Kidney epithelial cell (primary cell): ENCODE results near the gene PHACTR3. TPM values are rescaled to one million over a fixed set of nuclear protein-coding genes. Genes with fewer than 3 reads are reported as not detected.

Experiments used
- DNase-seq: peaks from one replicate; pipeline ENCODE4 v3.0.0-alpha.2; 2010; ENCODE audit warnings: low read depth
- H3K27me3 ChIP-seq: 2 replicates; pipeline ENCODE4 v1.6.0; 2011; ENCODE audit warnings: low read length; ENCODE audit not compliant: control insufficient read depth, insufficient read depth
- H3K36me3 ChIP-seq: 2 replicates; pipeline ENCODE4 v1.5.1; 2011; ENCODE audit warnings: low read length; ENCODE audit not compliant: control insufficient read depth, insufficient read depth
- H3K4me3 ChIP-seq: 2 replicates; pipeline ENCODE4 v1.5.1; 2011; ENCODE audit warnings: low read depth, mild to moderate bottlenecking, control low read depth, low read length
- CTCF ChIP-seq: IDR thresholded peaks from 2 replicates; pipeline ENCODE4 v1.5.1; 2011; ENCODE audit warnings: mild to moderate bottlenecking, moderate library complexity, low read length, control low read depth, inconsistent platforms; ENCODE audit not compliant: insufficient read depth, poor library complexity, severe bottlenecking
- total RNA-seq: library from RNA; depleted of rRNA; stranded (reverse); fragments of >200 nt; gene quantifications from 2 replicates; pipeline ENCODE4 v1.2.3, GENCODE V29; 2015

Gene PHACTR3
- total RNA-seq, 1 donor from 2014 or later = not detected

GRCh38 chr20:59743308-59743707, 139.0 kb downstream of the PHACTR3 start:
- TF ChIP-seq CTCF = no peak
- no peaks in the 10 kb centered on the region for H3K27me3 ChIP-seq
- DNase-seq = no peak
- H3K36me3 ChIP-seq = no peaks in the 10 kb centered on the region
- H3K4me3 ChIP-seq = no peak overlapping the region

GRCh38 chr20:59743767-59744485, 139.6 kb downstream of the PHACTR3 start:
- DNase-seq = no peak
- Histone ChIP-seq H3K36me3 (no peaks in the 10 kb centered on the region), H3K4me3 (no peak overlapping the region), H3K27me3 (no peaks in the 10 kb centered on the region)
- TF ChIP-seq CTCF = no peak

GRCh38 chr20:59744756-59745155, 140.4 kb downstream of the PHACTR3 start:
- H3K4me3 ChIP-seq = no peak overlapping the region
- no peaks in the 10 kb centered on the region for H3K36me3 ChIP-seq
- no peaks in the 10 kb centered on the region for H3K27me3 ChIP-seq
- no peak for TF ChIP-seq CTCF
- no peak for DNase-seq

GRCh38 chr20:59745201-59745600, 140.9 kb downstream of the PHACTR3 start:
- Histone ChIP-seq H3K36me3 (no peaks in the 10 kb centered on the region), H3K27me3 (peaks cover 3% of the 10 kb centered on the region), H3K4me3 (no peak overlapping the region)
- TF ChIP-seq CTCF = no peak
- DNase-seq = no peak

- TF ChIP-seq CTCF = no peak
- Histone ChIP-seq H3K27me3 (peaks cover 7% of the 10 kb centered on the region), H3K36me3 (no peaks in the 10 kb centered on the region), H3K4me3 (no peak overlapping the region)
- DNase-seq = no peak
Observed at GRCh38 chr20:59745716-59746115, 141.4 kb downstream of the PHACTR3 start.

- peaks cover 8% of the 10 kb centered on the region for H3K27me3 ChIP-seq
- H3K4me3 ChIP-seq = no peak overlapping the region
- no peak for TF ChIP-seq CTCF
- no peaks in the 10 kb centered on the region for H3K36me3 ChIP-seq
- no peak for DNase-seq
Observed at GRCh38 chr20:59746155-59746554, 141.8 kb downstream of the PHACTR3 start.
